Keratinocyte (primary cell): Measurements from ENCODE around the gene TET1. TPM values are rescaled to one million over a fixed set of nuclear protein-coding genes. Genes with fewer than 3 reads are reported as not detected.

Experiments used
- DNase-seq: peaks from one replicate; pipeline ENCODE4 v3.0.0-alpha.2; 2011; ENCODE audit warnings: low read depth, missing footprints, low spot score
- FAIRE-seq: peaks from 2 replicates; lab custom pipeline; 2011; peaks lifted over from hg19 to GRCh38; lab: Jason Lieb, UNC
- H2AFZ ChIP-seq: 2 replicates; pipeline ENCODE4 v1.6.0; 2012; ENCODE audit warnings: low read length, control low read depth, inconsistent platforms; ENCODE audit not compliant: control insufficient read depth
- H3K27ac ChIP-seq: 2 replicates; pipeline ENCODE4 v1.5.1; 2011; ENCODE audit warnings: low read length; ENCODE audit not compliant: control insufficient read depth, insufficient read depth
- H3K27me3 ChIP-seq: 3 replicates; pipeline ENCODE4 v1.6.0; 2011; ENCODE audit warnings: low read length; ENCODE audit not compliant: control insufficient read depth, insufficient read depth; ENCODE audit errors: extremely low read depth
- H3K36me3 ChIP-seq, 2 experiments: 2 replicates in 1 of 2; 3 replicates in 1 of 2; pipeline ENCODE4 v1.5.1; 2011; ENCODE audit warnings: low read length in 2 of 2, mild to moderate bottlenecking in 1 of 2; ENCODE audit not compliant: control insufficient read depth in 2 of 2, insufficient read depth in 2 of 2; ENCODE audit errors: extremely low read depth in 1 of 2
- H3K4me1 ChIP-seq: 3 replicates; pipeline ENCODE4 v1.5.1; 2011; ENCODE audit warnings: low read length; ENCODE audit not compliant: control insufficient read depth, insufficient read depth; ENCODE audit errors: extremely low read depth
- H3K4me2 ChIP-seq: 3 replicates; pipeline ENCODE4 v1.6.0; 2011; ENCODE audit warnings: low read depth, low read length; ENCODE audit not compliant: control insufficient read depth, insufficient read depth; ENCODE audit errors: extremely low read depth
- H3K4me3 ChIP-seq, 3 experiments: fragments of 200-600 bp in 1 of 3; sonication (generic) in 1 of 3; 2 replicates in 2 of 3; 3 replicates in 1 of 3; pipeline ENCODE4 v1.5.1; 2011 to 2016; ENCODE audit warnings: low read length in 3 of 3, mild to moderate bottlenecking in 3 of 3, control low read depth in 2 of 3, inconsistent platforms in 1 of 3, low read depth in 1 of 3, mixed read lengths in 1 of 3, mixed run types in 1 of 3, moderate library complexity in 1 of 3; ENCODE audit not compliant: control insufficient read depth in 2 of 3, insufficient read depth in 2 of 3; ENCODE audit errors: extremely low read depth in 1 of 3
- H3K79me2 ChIP-seq: 2 replicates; pipeline ENCODE4 v1.6.0; 2012; ENCODE audit warnings: low read length; ENCODE audit not compliant: control insufficient read depth, insufficient read depth
- H3K9ac ChIP-seq: 3 replicates; pipeline ENCODE4 v1.6.0; 2011; ENCODE audit warnings: low read length; ENCODE audit not compliant: control insufficient read depth, insufficient read depth; ENCODE audit errors: extremely low read depth
- H3K9me1 ChIP-seq: 3 replicates; pipeline ENCODE4 v1.6.0; 2011; ENCODE audit warnings: low read length; ENCODE audit not compliant: control insufficient read depth, insufficient read depth; ENCODE audit errors: extremely low read depth
- H3K9me3 ChIP-seq: 2 replicates; pipeline ENCODE4 v1.5.1; 2012; ENCODE audit warnings: low read depth, low read length; ENCODE audit not compliant: control insufficient read depth
- H4K20me1 ChIP-seq: 3 replicates; pipeline ENCODE4 v1.6.0; 2011; ENCODE audit warnings: low read length; ENCODE audit not compliant: control insufficient read depth, insufficient read depth; ENCODE audit errors: extremely low read depth
- CTCF ChIP-seq, 3 experiments: IDR thresholded peaks in 1 of 3; conservative IDR thresholded peaks in 1 of 3; optimal IDR thresholded peaks in 1 of 3; 2 replicates in 2 of 3; 3 replicates in 1 of 3; pipeline versions ENCODE3 to v1.5.1; 2011; ENCODE audit warnings: low read length in 3 of 3, mild to moderate bottlenecking in 3 of 3, moderate library complexity in 2 of 3, control low read depth in 1 of 3, inconsistent platforms in 1 of 3; ENCODE audit not compliant: insufficient read depth in 2 of 3; ENCODE audit errors: extremely low read depth in 1 of 3
- EZH2 ChIP-seq: IDR thresholded peaks from one replicate; pipeline ENCODE4 v1.6.1; 2012; ENCODE audit warnings: inconsistent platforms, mild to moderate bottlenecking, low read length, moderate library complexity
- dilution Hi-C: fragments of 300-500 bp; cut with MboI; formaldehyde crosslinking; loops from one replicate; pipeline ENCODE4 v1.7.0; 2020; ENCODE audit warnings: low sequenced_read_pairs; ENCODE audit not compliant: extremely low pct_ligation_motif_present
- polyA plus RNA-seq, 5 experiments: library from polyadenylated mRNA; depleted of rRNA in 3 of 5; stranded (reverse) in 3 of 5; stranded (forward) in 1 of 5; unstranded in 1 of 5; fragments of >200 nt; gene quantifications; 1 replicate in 1 of 5; 2 replicates in 3 of 5; 3 replicates in 1 of 5; pipeline versions ENCODE4 v1.2.1 to v1.2.3, GENCODE V29; 2011 to 2012; ENCODE audit warnings: missing spikeins in 2 of 5, low read depth in 1 of 5, low replicate concordance in 1 of 5

Gene TET1
- polyA plus RNA-seq, 1 donor (not counting 4 experiments of a cell fraction or from before 2014, with no cell fraction given) = 0.08 TPM

- Histone ChIP-seq H2AFZ (no peak overlapping the region), H4K20me1 (no peaks in the 10 kb centered on the region), H3K9ac (no peak overlapping the region), H3K9me1 (no peaks in the 10 kb centered on the region), H3K9me3 (no peaks in the 10 kb centered on the region), H3K79me2 (no peaks in the 10 kb centered on the region), H3K4me3 (no peak overlapping the region), H3K36me3 (no peaks in the 10 kb centered on the region), H3K4me2 (no peak overlapping the region), H3K27ac (no peak overlapping the region), H3K27me3 (peaks cover 30% of the 10 kb centered on the region), H3K4me1 (peaks cover 6% of the 10 kb centered on the region)
- TF ChIP-seq EZH2 (no peak), CTCF (optimal IDR thresholded peaks at IDR 0.05 in 1 of 3, IDR thresholded peaks at IDR 0.05 in 1 of 3, conservative IDR thresholded peaks at IDR 0.05 in 1 of 3; ENCODE audit: extremely low read depth in 1 of 3, insufficient read depth in 2 of 3, low read length in 3 of 3) (no peak)
- dilution Hi-C loops = no loop called here
- DNase-seq = no peak
- FAIRE-seq = no peak
Measured at GRCh38 chr10:68562661-68563570, 2.8 kb downstream of the TET1 start.

- no peak for DNase-seq
- dilution Hi-C loops = no loop called here
- Histone ChIP-seq H3K9me3 (no peaks in the 10 kb centered on the region), H3K4me2 (no peak overlapping the region), H3K9ac (no peak overlapping the region), H3K27me3 (peaks cover 25% of the 10 kb centered on the region), H3K9me1 (no peaks in the 10 kb centered on the region), H3K27ac (no peak overlapping the region), H3K4me3 (no peak overlapping the region), H2AFZ (no peak overlapping the region), H3K36me3 (no peaks in the 10 kb centered on the region), H3K79me2 (no peaks in the 10 kb centered on the region), H3K4me1 (peaks cover 6% of the 10 kb centered on the region), H4K20me1 (no peaks in the 10 kb centered on the region)
- no peak for FAIRE-seq
- no peak for TF ChIP-seq CTCF (optimal IDR thresholded peaks at IDR 0.05 in 1 of 3, IDR thresholded peaks at IDR 0.05 in 1 of 3, conservative IDR thresholded peaks at IDR 0.05 in 1 of 3; ENCODE audit: extremely low read depth in 1 of 3, insufficient read depth in 2 of 3, low read length in 3 of 3)
- TF ChIP-seq EZH2 = no peak
Measured at GRCh38 chr10:68564712-68565111, 4.6 kb downstream of the TET1 start.
